Right forelimb (tissue), 1 donor: ENCODE data around the gene ADNP.

Source experiments
- DNase-seq: peaks from one replicate; pipeline ENCODE4 v3.0.0-alpha.2; 2018

Gene ADNP

GRCh38 chr20:50932016-50932485, 814 bp upstream of the ADNP start:
- no peak for DNase-seq

DNA sequence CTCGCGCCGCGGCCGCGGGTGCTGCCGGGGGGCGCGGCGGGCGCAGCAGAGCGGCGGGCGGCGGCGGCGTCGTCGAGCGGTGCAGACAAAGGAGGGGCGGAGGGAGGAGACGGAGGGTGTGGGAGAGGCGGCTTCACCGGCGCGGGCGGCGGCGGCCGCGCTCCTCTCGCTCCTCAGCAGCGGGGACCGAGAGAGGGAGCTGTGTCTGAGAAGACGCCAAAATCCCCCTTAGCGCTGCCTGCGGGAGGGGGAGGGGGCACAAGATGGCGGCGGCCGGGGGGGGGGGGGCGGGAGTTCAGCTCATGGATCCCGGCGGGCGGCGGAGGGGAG, 296 bp downstream of the ADNP start:
- no peak for DNase-seq

GRCh38 chr20:50930139-50930975, 880 bp downstream of the ADNP start:
- DNase-seq: peak; percentile 58

GRCh38 chr20:50929299-50930138, 1.7 kb downstream of the ADNP start:
- peak; percentile 90 for DNase-seq

DNA sequence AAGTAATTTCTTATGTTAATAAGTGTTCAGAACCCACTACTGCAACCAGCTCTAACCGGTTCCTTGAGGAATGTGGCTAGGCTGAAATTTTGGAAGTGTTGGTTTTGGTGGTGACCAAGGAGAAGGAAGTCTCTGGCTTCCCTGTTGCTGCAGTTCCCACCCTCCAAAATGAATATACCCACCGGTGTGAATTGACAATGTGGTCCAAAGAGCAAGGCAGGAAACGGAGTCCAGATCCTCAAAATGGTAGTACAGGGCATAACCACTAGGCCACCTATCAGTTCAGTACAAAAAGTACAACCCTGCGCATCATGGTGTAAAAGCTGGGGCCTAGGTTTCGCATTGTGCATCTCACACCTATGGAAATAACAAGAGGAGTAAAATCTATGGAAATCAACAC, 2.8 kb downstream of the ADNP start:
- no peak for DNase-seq

DNA sequence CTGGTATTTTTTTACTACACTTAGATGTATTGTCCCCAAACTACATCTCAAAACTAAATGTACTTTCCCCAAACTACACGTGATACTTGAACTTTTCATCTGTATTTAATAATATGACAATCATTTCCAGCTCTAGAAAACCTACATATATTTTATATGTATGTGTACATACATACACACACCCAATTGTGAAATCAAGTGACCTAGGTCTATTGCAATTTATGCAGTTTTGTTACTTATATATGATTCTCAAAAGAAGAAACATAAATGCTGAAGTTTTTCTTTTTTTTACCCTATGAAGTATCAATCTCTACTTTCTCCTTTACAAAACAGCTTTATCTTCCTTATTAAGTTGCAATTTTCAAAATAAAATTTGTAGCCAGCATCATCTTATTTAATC, 4.7 kb downstream of the ADNP start:
- DNase-seq: no peak

GRCh38 chr20:50924261-50924920, 6.8 kb downstream of the ADNP start:
- no peak for DNase-seq

GRCh38 chr20:50921803-50922501, 9.3 kb downstream of the ADNP start:
- DNase-seq: no peak

DNA sequence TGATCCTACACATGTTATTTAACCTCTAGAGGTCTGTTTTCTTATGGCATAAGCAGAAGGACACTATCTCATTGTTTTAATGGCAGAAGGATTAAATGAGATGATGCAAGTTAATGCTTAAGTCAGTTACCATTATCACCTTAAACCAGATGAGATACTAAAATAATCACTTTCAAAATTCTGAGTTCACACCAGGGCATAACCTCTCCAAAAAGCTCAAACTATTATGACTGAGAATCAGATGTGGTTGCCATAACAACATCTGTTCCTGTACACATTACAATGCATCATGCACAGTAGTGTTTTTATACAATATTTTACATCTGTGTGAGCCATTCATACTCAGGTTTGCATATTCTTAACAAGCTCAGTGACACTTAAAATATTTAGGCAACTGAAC, 10.2 kb downstream of the ADNP start:
- DNase-seq: no peak

DNA sequence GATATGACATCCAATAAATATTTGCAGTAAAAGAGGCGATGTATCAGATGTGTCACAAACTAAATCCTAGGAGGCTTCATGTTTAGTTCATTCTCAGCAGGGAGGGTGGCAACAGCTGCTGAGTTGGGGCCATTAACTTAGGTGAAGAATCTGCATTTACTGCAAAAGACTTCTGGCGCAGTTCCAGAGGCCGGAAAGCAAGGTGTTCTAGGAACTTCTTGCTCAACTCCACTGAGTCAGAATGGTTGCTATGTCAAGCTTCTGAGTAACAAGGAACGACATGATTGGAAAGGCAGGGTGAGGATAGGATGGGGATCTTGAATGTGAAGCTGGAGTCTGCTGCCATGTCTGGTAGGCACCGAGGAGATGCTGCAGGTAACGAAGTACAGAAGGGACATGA, 11.7 kb downstream of the ADNP start:
- no peak for DNase-seq

DNA sequence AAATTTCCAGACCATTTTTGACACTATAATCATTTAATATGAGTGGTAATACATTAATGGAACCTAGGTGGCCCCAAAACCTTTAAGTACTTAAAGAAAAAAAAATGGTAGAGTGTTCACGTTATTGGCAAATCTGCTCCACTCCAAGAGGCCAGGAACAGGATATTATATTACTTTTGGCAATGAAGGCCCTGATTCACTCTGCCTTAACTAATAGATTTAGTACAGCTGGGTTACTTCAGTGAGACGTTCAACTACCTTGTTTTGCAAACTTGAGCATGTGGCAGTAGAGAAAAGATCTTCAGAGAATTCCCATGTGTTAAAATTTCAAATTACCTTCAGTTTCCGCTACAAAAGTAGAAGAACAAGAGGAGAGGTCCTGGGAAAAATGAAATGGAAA, 12.8 kb downstream of the ADNP start:
- no peak for DNase-seq

DNA sequence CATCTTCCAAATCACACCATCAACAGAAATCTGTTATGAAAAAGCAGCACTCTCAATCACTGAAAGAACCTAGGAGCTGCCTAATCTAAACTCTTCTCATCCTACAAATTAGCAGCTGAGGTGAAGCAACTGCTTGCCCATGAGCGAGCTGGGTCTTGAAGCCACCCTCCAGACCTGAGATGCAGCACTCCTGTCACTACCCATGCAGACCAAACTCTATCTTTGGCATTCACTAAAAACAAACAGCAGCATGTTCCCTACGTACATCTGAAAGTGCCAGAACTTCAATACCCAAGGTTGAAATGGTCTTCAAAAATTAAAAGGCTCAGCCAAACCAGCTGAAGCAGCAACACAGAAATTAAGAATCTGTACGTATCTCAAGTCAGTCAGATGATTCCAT, 14.3 kb downstream of the ADNP start:
- DNase-seq: no peak

DNA sequence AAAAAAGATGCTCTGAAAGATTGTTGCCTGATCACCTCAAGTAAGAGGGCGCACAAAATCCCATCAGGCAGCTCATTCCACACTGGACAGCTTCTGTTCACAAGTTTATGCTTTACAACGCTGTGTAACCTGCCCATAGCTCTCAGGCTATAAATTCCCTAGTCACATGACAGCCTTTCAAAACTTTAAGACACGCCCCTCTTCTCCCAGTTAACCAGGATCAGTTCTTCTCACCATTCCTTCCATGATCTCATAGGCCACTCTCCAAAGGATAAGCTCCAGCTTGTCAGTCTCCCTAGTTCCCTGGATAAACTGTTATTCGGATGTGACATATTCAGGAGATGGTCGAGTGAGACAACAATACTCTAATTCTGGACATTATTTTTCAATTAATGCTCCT, 15.0 kb downstream of the ADNP start:
- DNase-seq: no peak

DNA sequence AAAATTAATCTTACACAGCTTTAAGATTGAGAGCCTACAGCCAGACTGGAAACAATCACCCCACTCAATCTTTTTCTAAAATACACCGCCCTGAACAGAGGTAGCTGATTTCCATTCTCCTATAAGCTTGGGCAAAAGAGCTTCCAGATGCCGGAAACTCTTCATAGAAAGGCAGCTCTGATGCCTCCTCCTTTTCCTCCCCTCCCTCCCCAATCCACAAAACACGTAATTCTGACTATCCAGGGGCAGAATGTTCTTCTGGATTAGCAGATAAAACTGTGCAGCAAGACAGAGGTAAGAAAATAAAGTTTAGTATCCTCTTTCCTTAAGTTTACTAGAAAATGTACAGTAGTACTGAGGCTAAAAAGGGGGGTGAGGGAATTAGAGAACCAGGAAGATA, 15.8 kb downstream of the ADNP start:
- DNase-seq: no peak

- DNase-seq: no peak
Measured at GRCh38 chr20:50913690-50914375, 17.4 kb downstream of the ADNP start.

- no peak for DNase-seq
Measured at GRCh38 chr20:50911716-50912115, 19.5 kb downstream of the ADNP start.

DNA sequence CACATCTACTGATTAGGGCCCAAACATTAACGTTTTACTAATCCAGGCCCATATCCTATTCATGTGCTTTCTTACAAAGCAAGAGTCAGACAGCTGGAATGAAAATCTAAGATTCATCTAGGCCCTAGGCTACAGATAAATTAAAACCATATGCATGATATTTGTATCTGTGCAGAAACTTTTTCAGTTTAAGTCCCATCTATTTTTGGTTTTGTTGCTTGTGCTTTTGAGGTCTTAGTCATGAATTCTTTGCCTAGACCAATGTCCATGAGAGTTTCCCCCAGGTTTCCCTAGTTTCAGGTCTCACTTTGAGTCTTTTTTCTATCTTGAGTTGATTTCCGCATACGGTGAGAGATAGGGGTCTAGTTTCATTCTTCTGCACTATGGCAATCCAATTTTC, 20.2 kb downstream of the ADNP start:
- no peak for DNase-seq

DNA sequence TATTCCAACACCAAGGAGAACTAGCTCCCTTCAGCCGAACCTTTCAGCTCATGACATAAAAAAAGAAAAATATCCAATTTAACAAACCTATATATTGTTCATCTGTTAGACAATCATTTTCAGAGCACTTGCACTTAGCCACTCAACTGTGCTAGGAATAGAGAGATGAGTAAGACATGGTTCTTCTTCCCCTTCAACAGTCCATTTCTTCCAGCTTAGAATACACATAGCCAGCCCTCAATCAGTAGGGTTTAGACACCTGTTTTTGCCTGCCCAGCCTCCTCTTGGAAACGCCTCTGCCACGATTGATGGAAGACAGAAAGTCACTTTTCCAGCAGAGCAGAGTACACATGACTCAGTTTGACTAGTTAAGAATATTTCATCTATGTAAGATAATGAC, 21.8 kb downstream of the ADNP start:
- no peak for DNase-seq

DNA sequence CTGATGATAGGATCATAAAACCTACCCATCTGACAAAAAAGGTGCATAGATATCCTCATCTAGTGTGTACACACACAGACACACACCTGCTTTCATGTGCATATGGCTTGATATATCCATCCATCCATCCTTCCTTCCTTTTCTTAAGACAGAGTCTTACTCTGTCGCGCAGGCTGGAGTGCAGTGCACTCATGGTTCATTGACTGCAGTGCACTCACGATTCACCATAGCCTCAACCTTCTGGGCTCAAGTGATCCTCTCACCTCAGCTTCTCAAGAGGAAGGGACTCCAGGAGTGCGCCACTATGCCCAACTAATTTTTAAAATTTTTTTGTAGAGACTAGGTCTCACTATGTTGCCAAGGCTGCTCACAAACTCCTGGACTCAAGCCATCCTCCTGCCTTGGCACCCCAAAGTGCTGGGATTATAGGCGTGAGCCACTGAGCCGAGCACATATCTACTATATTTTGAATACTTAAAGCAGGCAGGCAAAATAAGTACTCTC, 27.1 kb downstream of the ADNP start:
- DNase-seq: no peak

- no peak for DNase-seq
Measured at GRCh38 chr20:50903353-50904051, 27.7 kb downstream of the ADNP start.

- no peak for DNase-seq
Measured at GRCh38 chr20:50901301-50901700, 29.9 kb downstream of the ADNP start.

GRCh38 chr20:50900261-50900660, 31.0 kb downstream of the ADNP start:
- DNase-seq: no peak
